Measurements from ENCODE around the gene SLC6A6.

Gene SLC6A6

DNA sequence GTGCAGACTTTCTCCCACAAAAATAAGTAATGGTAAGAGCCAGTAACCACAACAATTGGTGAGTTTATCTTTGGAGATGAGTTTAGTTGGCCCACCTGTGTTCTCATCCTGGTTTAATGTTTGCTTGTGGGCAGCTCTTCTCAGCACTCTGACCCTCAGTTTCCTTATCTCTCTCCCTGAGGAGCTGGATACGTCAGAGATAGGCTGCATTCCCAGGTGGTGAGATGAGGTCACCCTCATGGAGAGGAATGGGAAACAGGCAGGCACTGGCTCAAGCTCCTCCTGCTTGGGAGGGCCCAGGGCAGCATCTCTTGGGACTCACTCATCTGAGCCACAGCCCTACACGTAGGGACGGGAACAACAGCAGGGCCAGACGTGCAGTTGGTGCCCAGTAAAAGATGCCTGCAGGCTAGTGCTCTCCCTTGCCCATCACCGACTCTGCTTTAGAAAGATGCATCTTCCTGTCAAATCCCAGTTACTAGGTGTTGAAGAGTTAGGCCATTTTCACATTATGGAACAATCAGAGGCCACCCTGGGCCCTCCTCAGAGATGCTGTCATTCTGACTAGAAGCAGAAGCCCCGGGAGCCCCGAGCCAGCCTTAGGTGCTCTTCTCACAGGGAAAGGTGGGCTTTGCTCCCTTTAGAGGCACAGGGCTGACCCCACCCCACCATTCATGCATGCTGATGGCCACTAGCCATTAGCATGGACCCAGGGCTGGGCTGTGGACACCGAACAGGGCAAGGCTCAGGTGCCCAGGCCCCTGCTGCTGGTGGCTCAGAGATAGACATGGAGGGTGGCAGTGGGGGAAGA lies 78.0 kb downstream of the SLC6A6 start:
- peak; percentile 66 for DNase-seq (ENCODE audit: low read depth, low spot score)
- TF ChIP-seq CTCF (IDR thresholded peaks at IDR 0.05; ENCODE audit: low read depth, low read length) = no peak
- no peak overlapping the region for H3K4me3 ChIP-seq (ENCODE audit: low read depth, low read length)
- in situ Hi-C loops (cut with HindIII; ENCODE audit: low sequenced_read_pairs) = no loop called here

DNA sequence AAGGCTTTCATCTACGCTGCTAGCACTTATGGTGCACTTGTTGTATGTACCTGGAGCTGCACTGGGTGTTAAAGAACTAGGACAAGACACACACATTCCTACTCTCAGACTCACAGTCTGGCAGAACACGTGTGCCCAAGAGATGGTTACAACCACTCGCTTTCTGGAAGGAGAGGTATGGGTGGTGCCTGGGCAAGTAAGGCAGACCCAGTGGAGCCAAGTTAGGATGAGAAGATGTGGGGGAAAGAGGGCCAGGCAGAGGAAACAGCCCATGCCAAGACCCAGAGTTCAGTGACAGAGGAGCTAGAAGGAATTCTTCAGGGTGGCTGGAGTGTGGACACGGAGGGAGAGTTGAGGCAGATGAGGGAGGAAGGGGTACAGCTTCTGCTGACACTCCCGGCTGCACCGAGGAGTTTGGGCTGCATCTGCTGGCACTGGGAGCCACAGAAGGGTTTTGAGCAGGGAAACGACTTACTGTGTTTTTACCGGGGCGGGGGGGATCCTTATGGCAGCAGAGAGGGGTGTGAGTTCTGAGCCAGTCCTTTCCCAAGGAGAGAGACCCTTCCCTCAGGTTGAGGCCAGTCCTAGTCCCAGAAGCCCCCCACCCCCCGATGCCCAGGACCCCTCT lies 78.7 kb downstream of the SLC6A6 start:
- in situ Hi-C loops (cut with HindIII; ENCODE audit: low sequenced_read_pairs) = no loop called here
- no peak overlapping the region for H3K4me3 ChIP-seq (ENCODE audit: low read depth, low read length)
- DNase-seq (ENCODE audit: low read depth, low spot score) = no peak
- TF ChIP-seq CTCF (IDR thresholded peaks at IDR 0.05; ENCODE audit: low read depth, low read length) = no peak

- in situ Hi-C loops (cut with HindIII; ENCODE audit: low sequenced_read_pairs) = no loop called here
- H3K4me3 ChIP-seq (ENCODE audit: low read depth, low read length) = no peak overlapping the region
- no peak for TF ChIP-seq CTCF (IDR thresholded peaks at IDR 0.05; ENCODE audit: low read depth, low read length)
- no peak for DNase-seq (ENCODE audit: low read depth, low spot score)
These were observed 79.2 kb downstream of the SLC6A6 start for GRCh38 chr3:14481646-14482036.

DNA sequence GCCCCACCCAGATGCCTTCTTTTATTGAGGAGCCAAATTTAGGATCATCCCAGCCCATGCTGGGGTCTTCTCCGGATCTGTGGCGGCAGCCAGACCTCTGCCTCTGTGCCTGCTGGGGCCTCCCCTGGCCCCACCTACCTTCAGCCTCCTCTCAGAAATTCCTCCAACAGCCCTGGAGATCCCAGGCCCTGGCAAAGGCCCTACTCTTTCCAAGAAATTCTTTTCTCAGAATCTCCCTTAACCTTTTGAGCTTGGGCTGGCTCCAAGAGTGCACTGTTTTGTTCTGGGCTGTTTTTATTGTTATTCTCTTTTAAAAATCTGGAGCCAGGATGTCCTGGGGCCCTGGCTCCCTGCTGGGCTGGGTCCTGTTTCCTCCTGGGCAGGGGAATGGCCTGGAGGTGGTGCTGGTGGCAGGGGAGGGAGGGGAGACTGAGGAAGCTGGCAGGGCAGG lies 79.9 kb downstream of the SLC6A6 start:
- H3K4me3 ChIP-seq (ENCODE audit: low read depth, low read length) = no peak overlapping the region
- TF ChIP-seq CTCF (IDR thresholded peaks at IDR 0.05; ENCODE audit: low read depth, low read length) = no peak
- in situ Hi-C loops (cut with HindIII; ENCODE audit: low sequenced_read_pairs) = no loop called here
- DNase-seq (ENCODE audit: low read depth, low spot score) = no peak

GRCh38 chr3:14483286-14483685 lies 80.9 kb downstream of the SLC6A6 start:
- in situ Hi-C loops (cut with HindIII; ENCODE audit: low sequenced_read_pairs) = no loop called here
- no peak overlapping the region for H3K4me3 ChIP-seq (ENCODE audit: low read depth, low read length)
- TF ChIP-seq CTCF (IDR thresholded peaks at IDR 0.05; ENCODE audit: low read depth, low read length) = no peak
- DNase-seq (ENCODE audit: low read depth, low spot score) = no peak

GRCh38 chr3:14484741-14485140 lies 82.3 kb downstream of the SLC6A6 start:
- TF ChIP-seq CTCF (IDR thresholded peaks at IDR 0.05; ENCODE audit: low read depth, low read length) = no peak
- in situ Hi-C loops (cut with HindIII; ENCODE audit: low sequenced_read_pairs) = no loop called here
- no peak for DNase-seq (ENCODE audit: low read depth, low spot score)
- no peak overlapping the region for H3K4me3 ChIP-seq (ENCODE audit: low read depth, low read length)
